GM18511 (cell line): ENCODE results near the gene GPC1.

Source experiments
- ATAC-seq: cut with Tn5 transposase; IDR thresholded peaks from one replicate; pipeline ENCODE4 v1.9.1; 2021; ENCODE audit warnings: mild to moderate bottlenecking, moderate library complexity; ENCODE audit not compliant: unreplicated experiment

The GPC1 gene

GRCh38 chr2:240441326-240441992 is 6.0 kb downstream of the GPC1 start:
- no peak for ATAC-seq

DNA sequence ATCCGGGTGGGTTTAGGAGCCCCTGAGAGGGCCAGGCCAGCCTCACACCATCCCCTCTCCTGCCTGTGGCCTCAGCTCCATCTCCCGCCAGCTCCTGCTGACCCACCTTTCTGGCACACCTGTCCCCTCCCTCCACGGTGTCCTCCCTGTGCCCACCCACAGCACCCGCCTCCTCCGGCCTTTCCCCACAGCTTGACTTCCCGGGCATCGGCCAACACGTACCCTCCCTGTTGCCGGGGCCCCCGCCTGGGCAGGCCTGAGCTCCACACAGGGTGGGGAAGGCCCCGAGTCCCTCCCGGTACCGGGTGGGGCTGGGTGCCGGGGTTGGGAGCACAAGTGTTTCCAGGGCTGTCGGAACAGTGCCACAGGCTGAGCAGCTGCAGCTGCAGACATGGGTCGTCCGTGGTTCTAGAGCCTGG is 6.5 kb downstream of the GPC1 start:
- ATAC-seq, result no peak

GRCh38 chr2:240442891-240443715 is 7.6 kb downstream of the GPC1 start:
- no peak for ATAC-seq

GRCh38 chr2:240443891-240444301 is 8.4 kb downstream of the GPC1 start:
- ATAC-seq, result no peak

- ATAC-seq, result no peak
Measured at GRCh38 chr2:240444464-240444863, 9.0 kb downstream of the GPC1 start.

DNA sequence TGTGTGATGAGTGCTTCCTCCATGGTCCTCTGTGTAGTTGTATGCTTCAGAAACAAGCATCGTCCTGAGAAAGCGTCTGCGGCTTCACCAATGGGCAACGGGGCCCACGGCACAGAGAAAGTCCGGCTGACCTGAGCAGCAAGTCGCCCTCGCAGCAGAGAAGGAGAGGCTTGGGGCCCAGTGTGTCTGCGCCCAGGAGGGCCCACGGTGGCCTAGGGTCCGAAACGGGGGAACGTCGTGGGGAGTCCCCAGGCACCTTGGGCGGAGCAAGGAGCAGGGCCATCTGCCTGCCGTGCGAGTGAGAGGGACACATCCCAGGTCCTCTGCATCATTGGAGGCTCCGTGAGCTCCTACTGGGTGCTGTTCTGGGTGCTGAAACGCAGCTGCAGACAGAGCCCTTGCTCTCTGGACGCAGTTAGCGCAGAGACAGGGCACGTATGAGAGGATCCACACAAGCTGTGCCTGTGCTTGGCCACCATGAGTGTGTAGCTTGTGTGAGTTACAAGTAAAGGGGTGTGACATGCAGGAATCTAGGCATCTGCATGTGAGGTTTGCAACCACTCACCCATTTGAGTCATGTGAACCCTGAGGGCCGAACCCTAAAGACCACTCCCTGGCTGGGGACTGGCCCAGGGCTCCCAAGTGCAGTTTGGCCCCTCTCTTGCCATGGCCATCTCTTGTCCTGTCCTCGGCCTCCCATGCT is 10.6 kb downstream of the GPC1 start:
- no peak for ATAC-seq

DNA sequence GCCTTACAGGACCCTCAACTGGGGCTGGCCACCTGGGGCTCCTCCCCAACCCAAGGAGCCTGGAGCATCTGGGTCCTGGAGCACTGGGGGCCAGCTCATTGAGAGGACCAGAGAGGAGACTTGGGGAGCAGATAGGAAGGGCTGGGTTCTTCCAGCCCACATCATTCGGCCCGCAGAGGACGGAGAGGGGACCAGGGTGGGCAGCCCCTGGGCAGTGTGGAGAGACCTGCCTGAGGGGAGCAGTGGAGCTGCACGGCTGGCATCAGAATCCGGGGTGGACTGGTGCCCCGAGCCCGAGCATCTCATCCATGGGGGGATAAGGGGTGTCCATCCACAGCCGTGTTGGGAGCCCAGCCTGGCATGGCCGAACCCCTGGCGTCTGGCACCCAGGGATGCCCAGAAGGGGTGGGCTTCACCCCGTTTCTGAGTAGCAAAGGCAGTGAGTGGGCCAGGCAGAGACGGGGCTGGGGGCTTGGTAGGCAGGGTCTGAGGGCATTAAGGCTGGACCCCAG is 11.3 kb downstream of the GPC1 start:
- no peak for ATAC-seq

GRCh38 chr2:240447331-240447730 is 11.9 kb downstream of the GPC1 start:
- ATAC-seq, result no peak

GRCh38 chr2:240447934-240448333 is 12.5 kb downstream of the GPC1 start:
- no peak for ATAC-seq

DNA sequence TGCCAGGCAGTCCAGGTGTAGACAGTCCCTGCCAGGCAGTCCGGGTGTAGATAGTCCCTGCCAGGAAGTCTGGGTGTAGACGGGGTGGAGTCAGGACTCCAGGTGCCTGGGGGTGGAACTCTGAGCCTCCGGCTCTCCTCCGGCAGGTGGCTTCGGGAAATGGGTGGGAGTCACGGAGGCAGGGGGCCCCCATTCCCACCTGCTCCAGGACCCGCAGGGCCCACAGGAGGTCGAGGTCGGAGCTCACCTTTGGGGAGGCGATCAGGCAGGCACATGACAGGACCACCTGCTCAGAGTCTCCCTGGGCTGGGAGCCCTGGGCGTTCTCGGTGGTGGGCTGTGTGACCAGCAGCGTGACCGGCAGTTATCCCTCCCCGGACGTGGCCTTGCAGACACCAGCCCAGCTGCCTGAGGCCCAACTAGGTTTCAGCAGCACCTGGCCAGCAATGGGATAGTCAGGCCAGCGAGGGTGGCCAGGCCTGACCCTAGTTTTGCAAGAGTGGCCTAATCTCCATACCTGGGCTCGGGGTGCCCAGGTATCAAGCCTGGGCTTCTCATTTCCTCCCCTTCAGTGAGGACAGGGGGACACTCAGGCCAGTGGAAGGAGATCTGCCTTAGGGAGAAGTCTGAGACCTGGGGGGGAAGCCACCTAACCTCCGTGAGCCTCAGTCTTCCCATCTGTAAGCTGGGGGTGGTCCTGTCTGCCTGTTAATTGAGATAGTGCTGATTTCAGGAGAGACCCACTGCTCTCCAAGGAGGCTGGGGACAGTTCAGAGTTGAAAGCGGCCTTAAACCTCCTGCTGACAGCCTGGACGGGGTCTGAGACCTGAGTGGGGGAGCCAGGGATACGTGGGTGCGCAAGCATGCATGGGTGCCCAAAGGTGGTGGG is 13.2 kb downstream of the GPC1 start:
- no peak for ATAC-seq

DNA sequence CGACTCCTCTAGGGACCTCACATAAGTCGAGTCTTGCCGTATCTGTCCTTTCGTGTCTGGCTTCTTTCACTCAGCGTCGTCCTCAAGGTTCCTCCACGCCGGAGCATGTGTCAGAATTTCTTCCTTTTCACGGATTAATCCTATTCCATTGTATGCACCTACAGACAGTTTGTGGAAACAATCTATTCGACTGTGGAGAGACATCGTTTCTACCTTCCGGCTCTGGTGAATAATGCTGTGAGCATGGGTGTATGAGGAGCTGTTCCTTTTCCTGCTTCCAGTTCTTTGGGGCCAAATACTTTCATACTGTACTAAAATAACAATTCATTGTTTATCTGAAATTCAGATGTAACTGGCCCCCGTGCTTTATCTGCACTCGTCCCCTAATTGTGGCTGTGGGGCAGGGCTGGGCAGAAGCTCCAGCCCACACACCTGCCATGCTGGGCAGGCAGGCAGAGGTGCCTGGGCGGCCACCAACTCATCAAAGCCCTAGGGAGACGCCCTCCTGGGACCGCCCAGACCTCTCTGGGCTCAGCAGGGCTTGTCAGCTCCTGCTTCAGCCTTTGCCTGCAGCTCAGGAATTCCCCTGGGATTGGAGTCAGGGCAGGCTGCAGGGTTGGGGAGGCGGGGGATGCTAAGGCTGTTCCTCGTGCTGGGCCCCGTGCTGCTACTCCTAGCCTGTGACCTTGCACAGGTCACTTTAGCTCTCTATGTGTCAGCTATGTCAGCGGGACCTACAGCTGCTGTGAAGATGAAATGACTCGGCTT is 14.5 kb downstream of the GPC1 start:
- ATAC-seq, result no peak

- ATAC-seq, result no peak
Measured at GRCh38 chr2:240450532-240451107, 15.2 kb downstream of the GPC1 start.

GRCh38 chr2:240451108-240451611 is 15.7 kb downstream of the GPC1 start:
- ATAC-seq, result no peak

- ATAC-seq, result no peak
Measured at GRCh38 chr2:240451791-240452461, 16.5 kb downstream of the GPC1 start.

GRCh38 chr2:240452462-240453256 is 17.2 kb downstream of the GPC1 start:
- ATAC-seq, result no peak

GRCh38 chr2:240453461-240454105 is 18.1 kb downstream of the GPC1 start:
- ATAC-seq, result no peak

DNA sequence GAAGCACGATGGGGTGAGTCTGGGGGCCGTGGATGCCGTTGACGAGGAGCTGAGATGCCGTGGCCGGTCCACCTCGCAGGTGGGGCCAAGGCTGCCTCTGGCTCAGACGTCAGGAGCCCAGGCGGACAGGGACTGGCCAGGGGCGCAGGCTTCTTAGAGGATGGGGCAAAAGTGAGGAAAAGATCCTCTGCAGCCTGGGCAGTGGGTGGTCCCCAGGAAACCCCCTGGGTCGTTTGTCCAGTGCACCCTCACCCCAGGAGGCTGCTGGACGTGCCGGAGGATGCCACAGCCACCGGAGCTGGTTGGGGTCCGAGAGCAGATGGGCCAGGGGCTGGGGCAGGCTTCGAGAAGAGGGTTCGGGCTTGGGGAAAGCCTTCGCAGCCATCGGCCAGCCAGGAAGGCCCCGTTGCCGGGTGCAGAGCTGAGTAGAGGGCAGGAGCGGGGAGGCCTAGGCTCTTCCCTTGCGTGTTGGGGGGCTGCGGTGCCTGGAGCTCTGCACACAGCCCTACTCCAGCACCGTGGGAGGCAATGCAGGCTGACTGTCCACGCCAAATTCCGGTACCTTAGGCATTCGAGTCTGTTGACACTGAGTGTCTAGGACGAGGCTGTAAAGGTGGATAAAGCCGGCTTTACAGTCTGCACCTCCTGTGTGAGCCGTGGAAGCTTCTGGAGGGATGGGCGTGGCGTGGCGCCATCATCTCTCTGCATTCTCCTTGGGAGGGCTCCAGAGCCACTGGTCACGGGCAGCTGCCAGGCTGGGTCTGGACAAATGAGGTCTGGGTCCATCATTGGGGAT is 18.8 kb downstream of the GPC1 start:
- no peak for ATAC-seq
